ENCODE data around the gene ADAMTSL1. TPM values are rescaled to one million over a fixed set of nuclear protein-coding genes. Genes with fewer than 3 reads are reported as not detected.

Gene ADAMTSL1
- total RNA-seq, 3 donors from 2014 or later, result 3.6 to 7.5 (median 4.2) TPM

DNA sequence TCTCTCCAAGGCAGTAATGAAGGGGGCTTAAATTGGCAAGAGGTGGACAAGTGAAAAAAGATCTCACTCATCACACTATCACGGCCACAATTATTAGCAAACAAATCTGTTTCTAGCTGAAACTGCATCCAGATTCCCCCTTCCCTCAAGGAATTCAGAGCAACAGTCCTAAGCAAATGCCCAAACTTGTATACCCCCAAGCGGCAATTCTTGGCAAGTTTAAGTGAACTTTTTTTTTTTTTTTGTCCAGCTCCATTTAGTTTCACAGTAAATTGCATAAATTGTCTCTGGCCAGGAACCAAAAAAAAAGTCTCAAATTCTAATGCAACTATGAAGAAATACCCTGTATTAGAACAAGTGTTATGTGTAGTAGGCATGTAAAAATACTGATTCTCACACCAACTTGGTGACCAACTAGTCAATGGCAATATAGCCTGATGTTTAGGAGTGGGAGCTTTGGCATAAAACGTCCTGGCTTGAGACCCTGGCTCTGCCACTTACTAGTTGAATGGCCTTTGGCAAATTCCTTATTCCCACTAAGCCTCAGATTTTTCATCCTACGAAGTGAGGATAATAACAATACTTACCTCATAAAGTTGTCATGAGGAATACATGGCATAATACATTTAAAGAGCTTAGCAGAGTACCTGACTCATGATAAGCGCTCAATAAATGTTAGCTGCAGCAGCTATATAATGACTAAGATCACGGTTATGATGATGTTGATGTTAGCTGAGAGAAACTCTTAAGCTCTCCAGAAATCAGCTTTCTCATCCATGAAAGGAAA is 193.2 kb downstream of the ADAMTSL1 start:
- H3K4me3 ChIP-seq, result no peak overlapping the region
- no peak for DNase-seq (ENCODE audit: low spot score in 2 of 2)
- TF ChIP-seq POLR2A (IDR thresholded peaks at IDR 0.05), result no peak
- TF ChIP-seq, protein P1, sequence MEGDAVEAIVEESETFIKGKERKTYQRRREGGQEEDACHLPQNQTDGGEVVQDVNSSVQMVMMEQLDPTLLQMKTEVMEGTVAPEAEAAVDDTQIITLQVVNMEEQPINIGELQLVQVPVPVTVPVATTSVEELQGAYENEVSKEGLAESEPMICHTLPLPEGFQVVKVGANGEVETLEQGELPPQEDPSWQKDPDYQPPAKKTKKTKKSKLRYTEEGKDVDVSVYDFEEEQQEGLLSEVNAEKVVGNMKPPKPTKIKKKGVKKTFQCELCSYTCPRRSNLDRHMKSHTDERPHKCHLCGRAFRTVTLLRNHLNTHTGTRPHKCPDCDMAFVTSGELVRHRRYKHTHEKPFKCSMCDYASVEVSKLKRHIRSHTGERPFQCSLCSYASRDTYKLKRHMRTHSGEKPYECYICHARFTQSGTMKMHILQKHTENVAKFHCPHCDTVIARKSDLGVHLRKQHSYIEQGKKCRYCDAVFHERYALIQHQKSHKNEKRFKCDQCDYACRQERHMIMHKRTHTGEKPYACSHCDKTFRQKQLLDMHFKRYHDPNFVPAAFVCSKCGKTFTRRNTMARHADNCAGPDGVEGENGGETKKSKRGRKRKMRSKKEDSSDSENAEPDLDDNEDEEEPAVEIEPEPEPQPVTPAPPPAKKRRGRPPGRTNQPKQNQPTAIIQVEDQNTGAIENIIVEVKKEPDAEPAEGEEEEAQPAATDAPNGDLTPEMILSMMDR (IDR thresholded peaks at IDR 0.05), result no peak
- no peak for TF ChIP-seq POLR2AphosphoS5 (IDR thresholded peaks at IDR 0.05)
- H3K27me3 ChIP-seq, result no peaks in the 10 kb centered on the region
- peak overlapping the region in 1 of 2 donors; percentile 36 for H3K27ac ChIP-seq
- no peaks in the 10 kb centered on the region for H3K4me1 ChIP-seq
- intact Hi-C loops (cut with DNase I; ENCODE audit: low total_unique reads), result no loop called here
- H3K36me3 ChIP-seq, result no peaks in the 10 kb centered on the region
- H3K9me3 ChIP-seq, result no peaks in the 10 kb centered on the region

DNA sequence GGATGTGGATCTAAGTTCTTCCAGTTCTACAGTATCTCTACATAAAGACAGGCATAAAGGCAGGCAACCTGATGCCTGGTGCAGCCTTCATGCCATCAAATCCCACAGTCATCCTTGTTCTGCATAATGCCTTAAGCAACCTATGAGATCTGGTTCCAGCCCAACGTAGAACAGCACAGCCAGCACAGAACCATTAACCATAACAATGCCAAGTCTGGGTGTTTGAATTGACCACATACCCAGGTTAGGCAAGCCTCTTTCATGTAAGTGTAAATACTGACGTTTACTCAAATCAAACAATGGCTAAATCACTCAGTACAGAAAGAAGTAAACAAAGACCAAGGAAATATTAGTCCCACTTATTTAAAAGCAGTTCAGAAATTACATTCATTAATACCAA is 195.0 kb downstream of the ADAMTSL1 start:
- Histone ChIP-seq H3K4me3 (no peak overlapping the region), H3K36me3 (no peaks in the 10 kb centered on the region), H3K27ac (no peak overlapping the region), H3K4me1 (no peaks in the 10 kb centered on the region), H3K9me3 (no peaks in the 10 kb centered on the region), H3K27me3 (no peaks in the 10 kb centered on the region)
- intact Hi-C loops (cut with DNase I; ENCODE audit: low total_unique reads), result no loop called here
- DNase-seq (ENCODE audit: low spot score in 2 of 2), result no peak
- no peak for TF ChIP-seq POLR2A (IDR thresholded peaks at IDR 0.05)
- TF ChIP-seq, protein P1 (IDR thresholded peaks at IDR 0.05), result no peak
- TF ChIP-seq POLR2AphosphoS5 (IDR thresholded peaks at IDR 0.05), result no peak

DNA sequence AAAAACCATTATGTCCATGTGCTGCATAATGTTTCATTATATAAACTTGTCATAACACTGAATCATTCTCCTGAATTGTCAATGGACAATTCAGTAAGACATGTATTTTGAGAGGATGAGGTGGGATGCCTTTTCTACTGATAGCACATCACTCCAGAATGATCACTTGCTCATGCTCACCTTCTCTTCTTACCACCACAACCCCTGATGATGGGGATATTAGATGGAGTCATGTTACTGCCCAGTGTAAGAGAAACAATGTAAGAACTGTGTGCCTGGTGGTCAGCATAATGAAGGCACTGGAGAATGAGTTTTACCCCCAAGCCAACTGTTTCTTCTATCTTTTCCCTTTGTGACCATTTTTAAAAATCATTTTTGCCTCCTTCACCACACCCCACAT is 198.8 kb downstream of the ADAMTSL1 start:
- Histone ChIP-seq H3K9me3 (no peaks in the 10 kb centered on the region), H3K4me3 (no peak overlapping the region), H3K27me3 (no peaks in the 10 kb centered on the region), H3K4me1 (no peaks in the 10 kb centered on the region), H3K36me3 (no peaks in the 10 kb centered on the region), H3K27ac (no peak overlapping the region)
- TF ChIP-seq, protein P1 (IDR thresholded peaks at IDR 0.05), result no peak
- no peak for TF ChIP-seq POLR2A (IDR thresholded peaks at IDR 0.05)
- no peak for TF ChIP-seq POLR2AphosphoS5 (IDR thresholded peaks at IDR 0.05)
- intact Hi-C loops (cut with DNase I; ENCODE audit: low total_unique reads), result no loop called here
- DNase-seq (ENCODE audit: low spot score in 2 of 2), result no peak

DNA sequence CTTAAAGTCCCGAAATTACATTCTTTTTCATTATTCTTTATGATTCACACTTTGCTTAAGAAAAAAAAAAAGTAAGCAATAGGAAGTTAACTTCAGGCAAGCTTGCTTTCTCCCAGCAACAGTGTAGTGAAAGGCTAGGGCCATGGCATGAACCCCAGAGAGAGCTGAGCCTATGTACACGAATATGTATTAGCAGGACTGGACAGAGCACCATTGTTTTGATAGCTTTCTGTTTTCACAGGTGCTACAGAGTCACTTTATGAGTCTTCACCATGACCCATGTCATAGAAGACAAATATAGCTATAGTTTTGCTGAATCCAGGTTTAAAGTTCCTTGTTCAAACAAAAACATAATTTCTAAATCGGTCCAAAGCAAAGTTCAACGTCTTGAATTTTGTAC is 199.2 kb downstream of the ADAMTSL1 start:
- Histone ChIP-seq H3K9me3 (no peaks in the 10 kb centered on the region), H3K27ac (no peak overlapping the region), H3K4me3 (no peak overlapping the region), H3K36me3 (no peaks in the 10 kb centered on the region), H3K27me3 (no peaks in the 10 kb centered on the region), H3K4me1 (no peaks in the 10 kb centered on the region)
- no peak for DNase-seq (ENCODE audit: low spot score in 2 of 2)
- intact Hi-C loops (cut with DNase I; ENCODE audit: low total_unique reads), result no loop called here
- TF ChIP-seq, protein P1 (IDR thresholded peaks at IDR 0.05), result no peak
- no peak for TF ChIP-seq POLR2AphosphoS5 (IDR thresholded peaks at IDR 0.05)
- no peak for TF ChIP-seq POLR2A (IDR thresholded peaks at IDR 0.05)

DNA sequence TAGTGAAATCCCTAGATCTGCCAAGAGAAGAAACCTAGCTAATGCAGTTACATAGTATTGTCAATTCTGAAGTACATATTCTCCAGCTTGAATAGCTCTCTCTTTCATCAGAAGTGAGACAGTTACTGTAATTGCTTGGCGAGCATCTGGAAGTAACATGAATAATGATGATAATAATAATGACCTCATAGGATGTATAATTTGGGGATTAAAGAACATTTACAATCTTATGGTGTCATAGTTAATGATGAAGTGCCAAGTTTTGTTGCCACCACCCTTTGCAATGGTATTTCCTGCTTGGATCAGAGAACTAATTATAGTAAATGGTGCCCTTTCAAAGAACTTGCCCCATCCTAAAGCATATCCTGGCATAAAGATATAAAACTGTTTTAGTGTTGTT is 201.4 kb downstream of the ADAMTSL1 start:
- Histone ChIP-seq H3K4me3 (no peak overlapping the region), H3K27ac (no peak overlapping the region), H3K9me3 (no peaks in the 10 kb centered on the region), H3K27me3 (no peaks in the 10 kb centered on the region), H3K4me1 (no peaks in the 10 kb centered on the region), H3K36me3 (no peaks in the 10 kb centered on the region)
- intact Hi-C loops (cut with DNase I; ENCODE audit: low total_unique reads), result no loop called here
- TF ChIP-seq POLR2AphosphoS5 (IDR thresholded peaks at IDR 0.05) (no peak), POLR2A (IDR thresholded peaks at IDR 0.05) (no peak)
- TF ChIP-seq, protein P1 (IDR thresholded peaks at IDR 0.05), result no peak
- no peak for DNase-seq (ENCODE audit: low spot score in 2 of 2)
